ENCODE data around the gene LRRC75B.
"Not testable (repeated sequence)": the region's sequence is repeated elsewhere in the genome, so short reads cannot be mapped to it uniquely, and the experiment has no call there.

GRCh38 chr22:24609888-24610287 is 17.0 kb upstream of the LRRC75B start:
- not testable (repeated sequence) for TF ChIP-seq CTCF (IDR thresholded peaks at IDR 0.05; ENCODE audit: insufficient read depth, low read depth, low read length); EZH2 (IDR thresholded peaks at IDR 0.05; ENCODE audit: insufficient read depth, low read length)

Data from astrocyte (in vitro differentiated cells and primary cell).